GM23338 (cell line): ENCODE results near the gene INAFM1.

Source experiments
- EZH2 ChIP-seq: fragments of 200-600 bp; sonication (generic); IDR thresholded peaks from one replicate; pipeline ENCODE4 v1.8.0; 2017; ENCODE audit warnings: antibody characterized with exemption, mild to moderate bottlenecking, low read depth; ENCODE audit not compliant: unreplicated experiment
- EZH2phosphoT487 ChIP-seq: fragments of 200-600 bp; sonication (generic); IDR thresholded peaks from one replicate; pipeline ENCODE4 v1.8.1; 2018; ENCODE audit warnings: antibody characterized with exemption; ENCODE audit not compliant: unreplicated experiment
- NANOG ChIP-seq: IDR thresholded peaks from 2 replicates; pipeline ENCODE4 v1.6.1; 2016; ENCODE audit warnings: antibody characterized with exemption, borderline replicate concordance
- POLR2AphosphoS5 ChIP-seq: IDR thresholded peaks from 2 replicates; pipeline ENCODE4 v1.6.1; 2016; ENCODE audit warnings: antibody characterized with exemption, low read depth
- TF ChIP-seq, protein P1 (sequence below), 2 experiments: fragments of 200-600 bp in 1 of 2; sonication (generic) in 1 of 2; conservative IDR thresholded peaks; 2 replicates each; pipeline versions ENCODE4 v1.5.1 to v1.6.1; 2016 to 2017; ENCODE audit warnings: antibody characterized with exemption in 2 of 2, low read depth in 2 of 2, mild to moderate bottlenecking in 2 of 2, moderate library complexity in 1 of 2
- TF ChIP-seq, protein P2 (sequence below): IDR thresholded peaks from one replicate; pipeline ENCODE4 v1.6.1; 2018; ENCODE audit warnings: antibody characterized with exemption; ENCODE audit not compliant: unreplicated experiment
- TF ChIP-seq, protein P3 (sequence below): fragments of 250-450 bp; sonication (Bioruptor Pico); IDR thresholded peaks from 2 replicates; pipeline ENCODE4 v1.5.0; 2020; ENCODE audit warnings: mild to moderate bottlenecking, moderate library complexity

DNA sequence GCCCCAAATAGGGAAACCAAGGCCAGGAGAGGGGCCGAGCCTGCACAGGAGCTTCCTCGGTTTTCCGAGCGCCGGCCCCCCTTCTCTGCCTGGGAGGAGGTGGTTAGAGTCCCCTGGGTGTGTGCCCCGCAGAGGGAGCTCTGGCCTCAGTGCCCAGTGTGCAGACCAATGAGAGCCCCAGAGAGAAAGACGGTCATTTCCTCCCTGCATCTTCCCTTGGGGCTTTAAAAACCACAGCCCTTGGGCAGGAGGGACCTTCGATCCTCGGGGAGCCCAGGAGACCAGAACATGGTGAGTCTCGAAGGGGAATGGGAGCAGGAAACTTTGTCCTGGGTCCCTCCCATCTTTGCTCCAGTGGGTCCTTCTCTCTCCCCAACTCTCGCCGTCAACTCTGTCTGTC, 34.9 kb downstream of the INAFM1 start, which contains the start of gene C5AR1:
- TF ChIP-seq, protein P1, sequence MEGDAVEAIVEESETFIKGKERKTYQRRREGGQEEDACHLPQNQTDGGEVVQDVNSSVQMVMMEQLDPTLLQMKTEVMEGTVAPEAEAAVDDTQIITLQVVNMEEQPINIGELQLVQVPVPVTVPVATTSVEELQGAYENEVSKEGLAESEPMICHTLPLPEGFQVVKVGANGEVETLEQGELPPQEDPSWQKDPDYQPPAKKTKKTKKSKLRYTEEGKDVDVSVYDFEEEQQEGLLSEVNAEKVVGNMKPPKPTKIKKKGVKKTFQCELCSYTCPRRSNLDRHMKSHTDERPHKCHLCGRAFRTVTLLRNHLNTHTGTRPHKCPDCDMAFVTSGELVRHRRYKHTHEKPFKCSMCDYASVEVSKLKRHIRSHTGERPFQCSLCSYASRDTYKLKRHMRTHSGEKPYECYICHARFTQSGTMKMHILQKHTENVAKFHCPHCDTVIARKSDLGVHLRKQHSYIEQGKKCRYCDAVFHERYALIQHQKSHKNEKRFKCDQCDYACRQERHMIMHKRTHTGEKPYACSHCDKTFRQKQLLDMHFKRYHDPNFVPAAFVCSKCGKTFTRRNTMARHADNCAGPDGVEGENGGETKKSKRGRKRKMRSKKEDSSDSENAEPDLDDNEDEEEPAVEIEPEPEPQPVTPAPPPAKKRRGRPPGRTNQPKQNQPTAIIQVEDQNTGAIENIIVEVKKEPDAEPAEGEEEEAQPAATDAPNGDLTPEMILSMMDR (conservative IDR thresholded peaks at IDR 0.05; ENCODE audit: low read depth in 2 of 2): peak in 1 of 2 experiments; percentile 27; a peak in 1 of 4 replicates
- no peak for TF ChIP-seq POLR2AphosphoS5
- TF ChIP-seq, protein P2, sequence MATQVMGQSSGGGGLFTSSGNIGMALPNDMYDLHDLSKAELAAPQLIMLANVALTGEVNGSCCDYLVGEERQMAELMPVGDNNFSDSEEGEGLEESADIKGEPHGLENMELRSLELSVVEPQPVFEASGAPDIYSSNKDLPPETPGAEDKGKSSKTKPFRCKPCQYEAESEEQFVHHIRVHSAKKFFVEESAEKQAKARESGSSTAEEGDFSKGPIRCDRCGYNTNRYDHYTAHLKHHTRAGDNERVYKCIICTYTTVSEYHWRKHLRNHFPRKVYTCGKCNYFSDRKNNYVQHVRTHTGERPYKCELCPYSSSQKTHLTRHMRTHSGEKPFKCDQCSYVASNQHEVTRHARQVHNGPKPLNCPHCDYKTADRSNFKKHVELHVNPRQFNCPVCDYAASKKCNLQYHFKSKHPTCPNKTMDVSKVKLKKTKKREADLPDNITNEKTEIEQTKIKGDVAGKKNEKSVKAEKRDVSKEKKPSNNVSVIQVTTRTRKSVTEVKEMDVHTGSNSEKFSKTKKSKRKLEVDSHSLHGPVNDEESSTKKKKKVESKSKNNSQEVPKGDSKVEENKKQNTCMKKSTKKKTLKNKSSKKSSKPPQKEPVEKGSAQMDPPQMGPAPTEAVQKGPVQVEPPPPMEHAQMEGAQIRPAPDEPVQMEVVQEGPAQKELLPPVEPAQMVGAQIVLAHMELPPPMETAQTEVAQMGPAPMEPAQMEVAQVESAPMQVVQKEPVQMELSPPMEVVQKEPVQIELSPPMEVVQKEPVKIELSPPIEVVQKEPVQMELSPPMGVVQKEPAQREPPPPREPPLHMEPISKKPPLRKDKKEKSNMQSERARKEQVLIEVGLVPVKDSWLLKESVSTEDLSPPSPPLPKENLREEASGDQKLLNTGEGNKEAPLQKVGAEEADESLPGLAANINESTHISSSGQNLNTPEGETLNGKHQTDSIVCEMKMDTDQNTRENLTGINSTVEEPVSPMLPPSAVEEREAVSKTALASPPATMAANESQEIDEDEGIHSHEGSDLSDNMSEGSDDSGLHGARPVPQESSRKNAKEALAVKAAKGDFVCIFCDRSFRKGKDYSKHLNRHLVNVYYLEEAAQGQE: no peak
- TF ChIP-seq EZH2phosphoT487: no peak
- no peak for TF ChIP-seq EZH2
- TF ChIP-seq, protein P3, sequence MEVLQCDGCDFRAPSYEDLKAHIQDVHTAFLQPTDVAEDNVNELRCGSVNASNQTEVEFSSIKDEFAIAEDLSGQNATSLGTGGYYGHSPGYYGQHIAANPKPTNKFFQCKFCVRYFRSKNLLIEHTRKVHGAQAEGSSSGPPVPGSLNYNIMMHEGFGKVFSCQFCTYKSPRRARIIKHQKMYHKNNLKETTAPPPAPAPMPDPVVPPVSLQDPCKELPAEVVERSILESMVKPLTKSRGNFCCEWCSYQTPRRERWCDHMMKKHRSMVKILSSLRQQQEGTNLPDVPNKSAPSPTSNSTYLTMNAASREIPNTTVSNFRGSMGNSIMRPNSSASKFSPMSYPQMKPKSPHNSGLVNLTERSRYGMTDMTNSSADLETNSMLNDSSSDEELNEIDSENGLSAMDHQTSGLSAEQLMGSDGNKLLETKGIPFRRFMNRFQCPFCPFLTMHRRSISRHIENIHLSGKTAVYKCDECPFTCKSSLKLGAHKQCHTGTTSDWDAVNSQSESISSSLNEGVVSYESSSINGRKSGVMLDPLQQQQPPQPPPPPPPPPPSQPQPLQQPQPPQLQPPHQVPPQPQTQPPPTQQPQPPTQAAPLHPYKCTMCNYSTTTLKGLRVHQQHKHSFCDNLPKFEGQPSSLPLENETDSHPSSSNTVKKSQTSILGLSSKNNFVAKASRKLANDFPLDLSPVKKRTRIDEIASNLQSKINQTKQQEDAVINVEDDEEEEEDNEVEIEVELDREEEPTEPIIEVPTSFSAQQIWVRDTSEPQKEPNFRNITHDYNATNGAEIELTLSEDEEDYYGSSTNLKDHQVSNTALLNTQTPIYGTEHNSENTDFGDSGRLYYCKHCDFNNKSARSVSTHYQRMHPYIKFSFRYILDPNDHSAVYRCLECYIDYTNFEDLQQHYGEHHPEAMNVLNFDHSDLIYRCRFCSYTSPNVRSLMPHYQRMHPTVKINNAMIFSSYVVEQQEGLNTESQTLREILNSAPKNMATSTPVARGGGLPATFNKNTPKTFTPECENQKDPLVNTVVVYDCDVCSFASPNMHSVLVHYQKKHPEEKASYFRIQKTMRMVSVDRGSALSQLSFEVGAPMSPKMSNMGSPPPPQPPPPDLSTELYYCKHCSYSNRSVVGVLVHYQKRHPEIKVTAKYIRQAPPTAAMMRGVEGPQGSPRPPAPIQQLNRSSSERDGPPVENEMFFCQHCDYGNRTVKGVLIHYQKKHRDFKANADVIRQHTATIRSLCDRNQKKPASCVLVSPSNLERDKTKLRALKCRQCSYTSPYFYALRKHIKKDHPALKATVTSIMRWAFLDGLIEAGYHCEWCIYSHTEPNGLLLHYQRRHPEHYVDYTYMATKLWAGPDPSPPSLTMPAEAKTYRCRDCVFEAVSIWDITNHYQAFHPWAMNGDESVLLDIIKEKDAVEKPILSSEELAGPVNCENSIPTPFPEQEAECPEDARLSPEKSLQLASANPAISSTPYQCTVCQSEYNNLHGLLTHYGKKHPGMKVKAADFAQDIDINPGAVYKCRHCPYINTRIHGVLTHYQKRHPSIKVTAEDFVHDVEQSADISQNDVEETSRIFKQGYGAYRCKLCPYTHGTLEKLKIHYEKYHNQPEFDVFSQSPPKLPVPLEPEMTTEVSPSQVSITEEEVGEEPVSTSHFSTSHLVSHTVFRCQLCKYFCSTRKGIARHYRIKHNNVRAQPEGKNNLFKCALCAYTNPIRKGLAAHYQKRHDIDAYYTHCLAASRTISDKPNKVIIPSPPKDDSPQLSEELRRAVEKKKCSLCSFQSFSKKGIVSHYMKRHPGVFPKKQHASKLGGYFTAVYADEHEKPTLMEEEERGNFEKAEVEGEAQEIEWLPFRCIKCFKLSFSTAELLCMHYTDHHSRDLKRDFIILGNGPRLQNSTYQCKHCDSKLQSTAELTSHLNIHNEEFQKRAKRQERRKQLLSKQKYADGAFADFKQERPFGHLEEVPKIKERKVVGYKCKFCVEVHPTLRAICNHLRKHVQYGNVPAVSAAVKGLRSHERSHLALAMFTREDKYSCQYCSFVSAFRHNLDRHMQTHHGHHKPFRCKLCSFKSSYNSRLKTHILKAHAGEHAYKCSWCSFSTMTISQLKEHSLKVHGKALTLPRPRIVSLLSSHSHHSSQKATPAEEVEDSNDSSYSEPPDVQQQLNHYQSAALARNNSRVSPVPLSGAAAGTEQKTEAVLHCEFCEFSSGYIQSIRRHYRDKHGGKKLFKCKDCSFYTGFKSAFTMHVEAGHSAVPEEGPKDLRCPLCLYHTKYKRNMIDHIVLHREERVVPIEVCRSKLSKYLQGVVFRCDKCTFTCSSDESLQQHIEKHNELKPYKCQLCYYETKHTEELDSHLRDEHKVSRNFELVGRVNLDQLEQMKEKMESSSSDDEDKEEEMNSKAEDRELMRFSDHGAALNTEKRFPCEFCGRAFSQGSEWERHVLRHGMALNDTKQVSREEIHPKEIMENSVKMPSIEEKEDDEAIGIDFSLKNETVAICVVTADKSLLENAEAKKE (CRISPR knock-in tag): no peak
- no peak for TF ChIP-seq NANOG
